PFSK-1 (cell line): ENCODE measurements around the gene CTDSPL.

Experiments
- FOXP2 ChIP-seq: optimal IDR thresholded peaks from 2 replicates; pipeline ENCODE3; 2011; ENCODE audit warnings: borderline replicate concordance, control low read depth, inconsistent platforms; ENCODE audit not compliant: insufficient read depth; ENCODE audit errors: extremely low read length, extremely low read depth
- POLR2AphosphoS5 ChIP-seq: IDR thresholded peaks from 2 replicates; pipeline ENCODE4 v1.6.1; 2012; ENCODE audit warnings: low read depth, mild to moderate bottlenecking, control low read depth, low read length, moderate library complexity
- SIN3A ChIP-seq: IDR thresholded peaks from 2 replicates; pipeline ENCODE4 v1.6.1; 2012; ENCODE audit warnings: mild to moderate bottlenecking, low read length, moderate library complexity, borderline replicate concordance; ENCODE audit not compliant: insufficient read depth
- TAF1 ChIP-seq: IDR thresholded peaks from 2 replicates; pipeline ENCODE4 v1.6.1; 2012; ENCODE audit warnings: low read length, control low read depth, borderline replicate concordance; ENCODE audit not compliant: insufficient read depth
- TF ChIP-seq, protein P1 (sequence below), 2 experiments: IDR thresholded peaks; 2 replicates each; pipeline versions ENCODE4 v1.6.1 to v1.8.0; 2011 to 2012; ENCODE audit warnings: low read depth in 2 of 2, low read length in 2 of 2, control low read depth in 1 of 2, inconsistent platforms in 1 of 2, mild to moderate bottlenecking in 1 of 2, moderate library complexity in 1 of 2; ENCODE audit not compliant: insufficient read depth in 1 of 2

The CTDSPL gene

DNA sequence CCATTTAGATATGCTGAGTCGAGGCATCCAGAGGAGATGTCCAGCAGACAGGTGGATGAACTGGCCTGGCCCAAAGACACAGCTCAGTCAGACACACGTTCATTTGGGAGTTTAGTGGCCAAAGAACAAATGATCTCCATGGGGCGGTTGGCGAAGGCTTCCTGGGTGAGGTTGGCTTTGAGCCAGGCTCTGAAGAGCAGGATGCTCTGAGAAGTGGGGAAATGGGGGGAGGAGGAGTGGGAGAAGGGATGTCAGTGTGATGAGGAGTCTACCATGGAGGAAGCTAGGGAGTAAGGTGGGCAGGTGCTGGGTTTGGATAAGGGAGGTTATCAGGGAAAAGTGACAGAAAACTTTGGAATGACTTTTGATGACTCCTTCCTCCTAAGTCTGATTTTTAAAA, 81.4 kb downstream of the CTDSPL start:
- TF ChIP-seq, protein P1, sequence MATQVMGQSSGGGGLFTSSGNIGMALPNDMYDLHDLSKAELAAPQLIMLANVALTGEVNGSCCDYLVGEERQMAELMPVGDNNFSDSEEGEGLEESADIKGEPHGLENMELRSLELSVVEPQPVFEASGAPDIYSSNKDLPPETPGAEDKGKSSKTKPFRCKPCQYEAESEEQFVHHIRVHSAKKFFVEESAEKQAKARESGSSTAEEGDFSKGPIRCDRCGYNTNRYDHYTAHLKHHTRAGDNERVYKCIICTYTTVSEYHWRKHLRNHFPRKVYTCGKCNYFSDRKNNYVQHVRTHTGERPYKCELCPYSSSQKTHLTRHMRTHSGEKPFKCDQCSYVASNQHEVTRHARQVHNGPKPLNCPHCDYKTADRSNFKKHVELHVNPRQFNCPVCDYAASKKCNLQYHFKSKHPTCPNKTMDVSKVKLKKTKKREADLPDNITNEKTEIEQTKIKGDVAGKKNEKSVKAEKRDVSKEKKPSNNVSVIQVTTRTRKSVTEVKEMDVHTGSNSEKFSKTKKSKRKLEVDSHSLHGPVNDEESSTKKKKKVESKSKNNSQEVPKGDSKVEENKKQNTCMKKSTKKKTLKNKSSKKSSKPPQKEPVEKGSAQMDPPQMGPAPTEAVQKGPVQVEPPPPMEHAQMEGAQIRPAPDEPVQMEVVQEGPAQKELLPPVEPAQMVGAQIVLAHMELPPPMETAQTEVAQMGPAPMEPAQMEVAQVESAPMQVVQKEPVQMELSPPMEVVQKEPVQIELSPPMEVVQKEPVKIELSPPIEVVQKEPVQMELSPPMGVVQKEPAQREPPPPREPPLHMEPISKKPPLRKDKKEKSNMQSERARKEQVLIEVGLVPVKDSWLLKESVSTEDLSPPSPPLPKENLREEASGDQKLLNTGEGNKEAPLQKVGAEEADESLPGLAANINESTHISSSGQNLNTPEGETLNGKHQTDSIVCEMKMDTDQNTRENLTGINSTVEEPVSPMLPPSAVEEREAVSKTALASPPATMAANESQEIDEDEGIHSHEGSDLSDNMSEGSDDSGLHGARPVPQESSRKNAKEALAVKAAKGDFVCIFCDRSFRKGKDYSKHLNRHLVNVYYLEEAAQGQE (IDR thresholded peaks at IDR 0.05; ENCODE audit: insufficient read depth in 1 of 2, low read depth in 2 of 2, low read length in 2 of 2): no peak
- TF ChIP-seq POLR2AphosphoS5 (no peak), TAF1 (no peak), SIN3A (no peak), FOXP2 (no peak)

DNA sequence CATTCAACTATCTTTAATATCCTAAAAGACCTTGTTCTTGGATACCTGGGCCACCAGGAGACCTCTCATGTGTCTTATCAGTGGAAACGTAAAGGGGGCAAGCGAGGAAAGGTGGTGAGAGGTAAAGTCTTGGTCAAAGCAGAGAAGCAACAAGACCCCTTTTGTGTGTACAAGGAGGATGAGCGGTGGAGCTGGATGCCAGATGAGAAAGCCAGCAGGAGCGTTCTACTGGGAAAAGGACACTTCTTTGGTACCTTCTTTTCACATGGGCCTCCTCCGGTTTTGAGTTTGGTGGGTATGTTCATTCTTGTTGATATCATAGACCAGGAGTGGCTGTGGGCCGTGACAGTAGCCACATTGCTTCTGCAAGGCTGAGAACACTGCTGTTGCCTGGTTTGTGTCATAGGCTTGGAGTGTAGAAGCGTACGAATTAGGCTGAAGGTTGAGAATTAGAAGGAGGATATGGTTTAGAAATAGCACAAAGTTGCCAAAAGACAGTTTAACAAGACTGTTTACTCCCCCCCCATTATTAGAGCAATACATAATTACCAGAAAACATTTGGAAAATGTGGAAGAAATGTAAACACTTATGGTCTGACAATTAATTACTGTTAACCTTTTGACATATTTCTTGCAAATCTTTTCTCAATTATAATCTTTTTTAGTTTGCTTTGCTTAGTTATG, 82.1 kb downstream of the CTDSPL start:
- TF ChIP-seq FOXP2: no peak
- TF ChIP-seq POLR2AphosphoS5: no peak
- TF ChIP-seq SIN3A: no peak
- TF ChIP-seq TAF1: no peak
- TF ChIP-seq, protein P1 (IDR thresholded peaks at IDR 0.05; ENCODE audit: insufficient read depth in 1 of 2, low read depth in 2 of 2, low read length in 2 of 2): no peak

DNA sequence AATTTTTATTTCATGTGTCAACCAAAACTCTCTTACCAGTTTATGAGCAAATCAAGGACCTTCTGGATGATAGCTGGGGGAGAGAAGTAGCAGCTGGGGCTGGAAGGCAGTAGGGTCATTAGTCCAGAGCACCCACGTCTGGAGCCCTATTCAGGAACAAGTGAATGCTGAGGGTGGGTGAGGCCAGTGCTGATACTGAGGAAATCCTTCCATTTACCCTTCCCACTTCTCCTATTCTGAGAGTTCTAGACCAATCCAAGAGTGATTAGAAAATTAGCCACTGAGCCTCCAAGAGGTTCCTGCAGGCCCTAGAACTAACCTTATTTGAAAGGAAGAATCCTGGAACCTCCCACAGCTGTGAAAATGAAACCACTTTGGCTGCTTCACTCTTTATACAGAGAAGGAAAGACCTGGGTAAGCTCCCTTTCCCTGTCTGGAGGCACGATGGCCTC, 82.7 kb downstream of the CTDSPL start:
- TF ChIP-seq FOXP2 (no peak), TAF1 (no peak), POLR2AphosphoS5 (no peak), SIN3A (no peak)
- TF ChIP-seq, protein P1 (IDR thresholded peaks at IDR 0.05; ENCODE audit: insufficient read depth in 1 of 2, low read depth in 2 of 2, low read length in 2 of 2): no peak

DNA sequence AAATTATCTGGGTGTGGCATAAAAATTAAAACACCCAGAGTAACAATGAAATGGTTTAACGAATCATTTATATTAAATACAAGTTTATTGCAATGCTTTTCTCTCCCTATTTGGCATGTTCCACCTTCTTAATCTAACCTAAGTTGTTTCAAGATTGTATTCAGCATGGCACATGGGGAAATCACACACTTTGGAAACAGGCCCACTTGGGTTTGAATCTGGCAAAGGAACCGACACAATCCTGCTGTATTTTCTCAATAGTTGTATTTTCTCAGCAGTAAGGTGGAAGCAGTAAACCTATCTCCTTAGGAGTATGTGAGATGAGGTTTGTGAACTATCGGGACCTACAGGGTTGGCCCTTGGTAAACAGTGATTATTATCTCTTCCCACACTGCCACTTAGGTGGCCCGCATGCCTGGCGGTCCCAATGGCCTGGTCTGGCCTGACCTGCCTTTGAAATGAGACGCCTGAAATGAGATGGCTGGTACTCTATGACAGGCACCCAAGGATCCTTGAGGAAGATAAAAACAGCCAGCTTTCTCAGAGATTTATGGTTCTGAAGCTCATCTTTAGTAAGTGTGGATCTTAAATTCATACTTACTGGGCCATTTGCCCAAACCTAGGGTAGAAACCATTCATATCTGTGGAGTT, 83.6 kb downstream of the CTDSPL start:
- TF ChIP-seq FOXP2 (no peak), POLR2AphosphoS5 (no peak), TAF1 (no peak), SIN3A (no peak)
- TF ChIP-seq, protein P1 (IDR thresholded peaks at IDR 0.05; ENCODE audit: insufficient read depth in 1 of 2, low read depth in 2 of 2, low read length in 2 of 2): no peak
